ENCODE measurements around the gene PLG.
"Not testable (repeated sequence)": the region's sequence is repeated elsewhere in the genome, so short reads cannot be mapped to it uniquely, and the experiment has no call there.

The PLG gene

DNA sequence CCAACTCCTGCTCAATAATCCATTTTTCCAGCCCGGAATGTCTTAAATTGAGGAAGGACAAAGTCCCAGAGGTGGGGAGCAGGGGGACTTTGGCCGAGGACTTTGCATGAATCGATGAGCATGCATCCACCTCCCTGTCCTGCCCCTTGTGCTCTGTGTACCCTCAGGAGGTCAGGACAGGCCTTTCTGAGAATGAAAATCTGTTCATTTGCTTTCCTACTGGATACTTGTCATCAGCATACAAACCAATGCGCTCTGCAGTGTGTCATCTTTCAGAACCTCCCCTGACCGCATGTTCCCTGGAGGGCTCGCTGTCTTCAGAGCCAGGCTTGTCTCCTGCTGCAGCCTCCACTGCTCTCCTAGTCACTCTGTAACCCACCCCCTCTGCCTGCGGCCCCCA, 2.6 kb downstream of the PLG start:
- not testable (repeated sequence) for DNase-seq (ENCODE audit: low spot score)

DNA sequence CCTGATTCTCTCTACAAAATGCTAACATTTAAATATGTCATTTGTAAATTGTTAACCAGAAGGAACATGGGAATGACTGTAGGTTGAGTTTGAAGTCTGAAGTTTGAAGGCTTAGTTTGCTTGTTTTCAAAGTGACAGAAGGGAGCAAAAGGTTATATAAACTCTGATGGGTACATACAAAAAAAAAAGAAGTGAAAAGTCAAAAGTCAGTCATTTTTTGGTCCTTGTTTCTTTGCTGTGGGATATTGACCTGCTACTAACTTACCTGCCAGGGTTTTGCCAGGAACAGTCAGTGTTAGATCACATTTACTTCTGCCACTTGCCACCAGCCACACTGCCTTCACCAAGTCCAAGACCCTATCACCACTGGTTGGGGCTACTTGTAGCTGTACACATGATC, 6.9 kb downstream of the PLG start:
- DNase-seq (ENCODE audit: low spot score): not testable (repeated sequence)

DNA sequence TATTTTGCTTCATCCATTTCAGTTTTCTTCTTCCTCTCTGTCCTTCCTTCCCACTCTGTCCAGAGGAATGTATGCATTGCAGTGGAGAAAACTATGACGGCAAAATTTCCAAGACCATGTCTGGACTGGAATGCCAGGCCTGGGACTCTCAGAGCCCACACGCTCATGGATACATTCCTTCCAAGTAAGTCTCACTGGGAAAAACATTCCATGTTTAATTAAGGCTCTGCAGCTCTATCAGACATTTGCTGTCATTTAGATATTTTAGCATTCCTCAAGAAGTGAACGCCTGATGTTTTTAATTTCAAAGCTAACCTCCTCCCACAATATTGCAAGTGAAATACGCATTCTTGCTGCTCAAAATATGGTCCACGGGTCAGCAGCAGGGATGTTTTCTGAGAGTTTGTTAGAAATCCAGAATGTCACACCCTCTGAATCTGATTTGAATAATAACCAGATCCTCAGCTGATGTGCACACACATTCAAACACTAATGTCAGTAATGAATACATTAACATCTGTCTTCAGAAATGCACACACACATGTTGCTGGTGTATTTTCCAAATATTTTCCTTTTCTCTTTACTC, 12.8 kb downstream of the PLG start:
- no peak for DNase-seq (ENCODE audit: low spot score)

GRCh38 chr6:160730911-160731310, 28.9 kb downstream of the PLG start:
- no peak for DNase-seq (ENCODE audit: low spot score)

DNA sequence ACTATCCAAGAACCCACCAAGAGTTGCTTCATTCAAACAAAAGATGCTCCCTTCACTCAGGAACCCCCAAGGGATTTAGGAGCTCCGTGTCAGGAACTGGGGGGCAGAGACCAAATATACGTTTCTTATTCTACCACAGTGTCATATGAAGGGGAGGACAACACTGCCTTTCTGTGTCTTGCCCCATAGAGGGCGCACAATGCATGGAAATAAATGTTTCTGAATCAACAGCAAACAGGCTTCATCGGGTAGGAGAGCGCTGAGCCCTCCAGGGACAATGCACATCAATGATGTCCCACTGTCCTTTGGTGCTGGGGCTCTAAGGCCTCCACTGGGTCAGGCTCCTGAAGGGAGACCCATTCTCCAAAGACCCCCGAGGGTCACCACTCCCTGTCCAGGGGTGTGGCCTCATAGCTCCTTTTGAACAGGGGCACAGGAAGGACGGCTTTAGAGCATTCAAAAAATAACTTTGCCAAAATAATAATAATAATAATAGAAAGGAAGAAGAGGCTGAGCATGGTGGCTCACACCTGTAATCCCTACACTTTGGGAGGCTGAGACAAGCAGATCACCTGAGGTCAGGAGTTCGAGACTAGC, 31.1 kb downstream of the PLG start:
- no peak for DNase-seq (ENCODE audit: low spot score)

DNA sequence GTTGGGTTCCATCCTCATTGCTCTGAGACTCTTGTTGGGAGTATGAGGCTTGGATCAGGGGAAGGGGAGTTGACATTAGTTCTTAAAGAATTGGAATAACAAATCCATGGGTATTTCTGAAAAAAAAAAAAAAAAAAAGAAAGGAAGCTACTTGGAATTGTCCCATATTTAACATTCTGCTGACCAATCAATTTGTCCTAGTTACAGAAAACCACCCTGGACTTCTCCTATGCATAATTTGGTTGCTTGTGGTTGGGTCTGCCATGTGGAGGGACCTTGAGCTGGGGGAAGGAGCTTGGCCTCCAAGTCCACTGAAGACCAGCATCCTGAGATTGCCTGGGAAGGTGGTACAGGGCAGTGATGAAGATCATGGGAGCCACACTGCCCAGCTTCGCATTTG, 32.6 kb downstream of the PLG start:
- no peak for DNase-seq (ENCODE audit: low spot score)

- DNase-seq (ENCODE audit: low spot score): no peak
Measured at GRCh38 chr6:160735523-160735922, 33.5 kb downstream of the PLG start.

- no peak for DNase-seq (ENCODE audit: low spot score)
Measured at GRCh38 chr6:160737934-160738333, 35.9 kb downstream of the PLG start.

- DNase-seq (ENCODE audit: low spot score): no peak
Measured at GRCh38 chr6:160739955-160740354, 37.9 kb downstream of the PLG start.

- DNase-seq (ENCODE audit: low spot score): not testable (repeated sequence)
Measured at GRCh38 chr6:160741012-160741411, 39.0 kb downstream of the PLG start.

DNA sequence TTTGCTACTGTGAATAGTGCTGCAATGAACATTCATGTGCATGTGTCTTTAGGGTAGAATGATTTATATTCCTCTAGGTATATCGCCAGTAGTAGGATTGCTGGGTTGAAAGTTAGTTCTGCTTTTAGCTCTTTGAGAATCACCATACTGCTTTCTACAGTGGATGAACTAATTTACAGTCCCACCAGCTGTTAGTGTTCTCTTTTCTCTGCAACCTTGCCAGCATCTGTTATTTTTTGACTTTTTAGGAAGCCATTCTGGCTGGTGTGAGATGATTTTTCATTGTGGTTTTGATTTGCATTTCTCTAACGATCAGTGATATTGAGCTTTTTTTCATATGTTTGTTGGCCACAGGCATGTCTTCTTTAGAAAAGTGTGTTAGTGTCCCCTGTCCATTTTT, 40.0 kb downstream of the PLG start:
- DNase-seq (ENCODE audit: low spot score): no peak

DNA sequence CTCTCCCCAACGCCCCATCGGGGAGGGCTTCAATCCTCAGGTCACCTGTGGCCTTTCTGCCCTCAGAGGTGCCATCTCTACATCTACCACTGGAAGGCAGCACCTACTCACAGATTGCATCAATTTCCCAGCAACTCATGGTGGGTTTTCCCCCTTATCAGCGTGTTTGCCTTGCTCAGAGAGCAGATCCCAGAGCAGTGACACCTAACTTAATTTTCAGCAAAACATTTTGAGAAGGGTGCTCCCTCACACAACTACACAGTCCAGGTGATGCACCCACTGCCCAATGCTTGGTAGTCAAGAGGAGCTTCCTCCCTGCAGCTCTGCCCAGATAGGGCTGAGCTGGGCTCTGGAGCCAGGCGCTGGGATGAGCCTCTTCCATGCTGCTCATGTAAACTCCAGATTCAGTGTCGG, 48.2 kb downstream of the PLG start:
- no peak for DNase-seq (ENCODE audit: low spot score)

GRCh38 chr6:160753211-160753610, 51.2 kb downstream of the PLG start:
- not testable (repeated sequence) for DNase-seq (ENCODE audit: low spot score)

DNA sequence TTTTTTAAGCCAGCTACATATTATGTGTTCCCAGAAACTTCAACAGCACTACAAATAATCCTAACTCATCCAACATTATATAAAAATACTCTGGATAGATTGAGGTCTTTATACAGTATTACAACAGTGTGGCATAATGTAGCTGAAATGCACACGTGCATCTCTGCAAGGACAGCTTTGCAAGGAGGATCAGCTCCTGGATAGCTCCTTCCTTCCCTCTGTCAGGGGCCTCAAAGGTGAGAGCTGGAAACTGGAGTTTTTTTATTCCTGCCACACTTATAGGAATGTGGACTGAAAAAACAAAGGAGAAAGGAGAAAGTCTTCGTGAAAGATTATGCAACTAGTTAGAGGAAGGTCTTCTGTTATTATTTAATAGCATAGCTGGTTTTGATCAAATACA, 53.1 kb downstream of the PLG start:
- no peak for DNase-seq (ENCODE audit: low spot score)

DNA sequence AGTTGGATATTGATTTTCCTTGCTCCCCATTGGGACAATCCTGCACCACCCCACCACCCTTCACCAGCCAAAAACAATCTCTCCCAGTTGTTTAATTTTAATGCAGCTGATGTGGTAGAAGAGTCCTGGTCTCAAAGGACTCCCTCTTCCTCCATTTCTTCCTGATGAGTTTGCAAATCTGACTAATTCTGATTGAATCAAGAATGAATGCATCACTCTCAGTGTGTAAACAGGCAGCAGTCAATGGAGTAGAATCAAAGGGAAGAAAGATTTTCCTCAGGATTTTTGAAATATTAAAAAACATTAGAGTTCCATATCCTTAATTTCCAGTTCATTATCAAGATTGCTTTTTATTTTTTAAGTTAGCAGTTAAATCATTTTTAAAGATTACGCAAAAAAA, 54.0 kb downstream of the PLG start:
- no peak for DNase-seq (ENCODE audit: low spot score)

- no peak for DNase-seq (ENCODE audit: low spot score)
Measured at GRCh38 chr6:160756871-160757270, 54.8 kb downstream of the PLG start.

GRCh38 chr6:160764847-160765246, 62.8 kb downstream of the PLG start:
- DNase-seq (ENCODE audit: low spot score): no peak

GRCh38 chr6:160765412-160765811, 63.4 kb downstream of the PLG start:
- DNase-seq (ENCODE audit: low spot score): no peak

DNA sequence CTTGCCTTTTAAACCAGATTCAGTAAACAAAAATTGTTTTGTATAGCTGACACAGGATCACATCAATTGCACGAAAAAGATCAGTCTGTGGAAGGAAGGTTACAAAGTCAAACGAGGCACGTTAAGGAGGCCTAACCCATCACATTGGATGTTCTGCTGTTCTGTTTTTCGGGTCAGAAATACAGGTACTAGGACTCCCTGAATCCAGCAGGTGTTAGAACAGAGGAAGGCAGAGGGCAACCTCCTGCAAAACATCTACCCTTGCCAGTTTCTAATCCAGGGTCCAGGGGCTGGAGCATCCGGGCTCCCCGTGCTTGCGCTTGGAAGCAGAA, 64.6 kb downstream of the PLG start:
- no peak for DNase-seq (ENCODE audit: low spot score)

DNA sequence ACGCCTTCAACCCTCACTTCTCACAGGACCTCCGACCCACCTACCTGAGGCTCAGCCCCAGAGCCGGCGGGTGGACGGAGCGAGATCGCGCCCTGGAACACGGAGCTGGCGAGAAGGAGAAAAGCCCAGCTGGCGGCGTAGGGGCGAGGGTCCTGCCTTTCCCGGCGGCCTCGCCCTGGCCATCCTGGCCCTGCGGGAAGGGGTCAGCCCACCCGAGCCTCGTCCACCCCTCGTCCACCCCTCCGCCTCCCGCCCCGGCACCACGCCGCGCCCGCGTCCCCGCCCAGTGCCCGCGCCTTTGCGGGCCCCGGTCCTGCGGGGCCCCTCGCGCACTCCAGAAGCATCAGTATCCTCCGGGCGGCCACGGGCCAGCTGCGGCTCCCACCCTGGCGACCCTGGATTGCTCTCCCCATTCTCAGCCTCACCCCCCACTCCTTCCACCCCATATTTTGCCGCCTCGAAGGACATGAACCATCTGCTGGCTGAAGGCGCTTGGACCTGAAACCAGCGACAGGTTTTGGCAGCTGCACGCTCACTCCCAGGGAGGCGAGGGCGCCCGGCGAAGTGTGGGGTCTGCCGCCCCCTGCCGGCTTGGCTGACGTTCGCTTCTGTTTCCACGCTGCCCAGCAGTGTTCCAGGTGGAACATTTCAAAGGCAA, 65.1 kb downstream of the PLG start:
- peak; percentile 80 for DNase-seq (ENCODE audit: low spot score)

- no peak for DNase-seq (ENCODE audit: low spot score)
Measured at GRCh38 chr6:160767647-160768019, 65.6 kb downstream of the PLG start.

- no peak for DNase-seq (ENCODE audit: low spot score)
Measured at GRCh38 chr6:160768101-160768500, 66.1 kb downstream of the PLG start.

DNA sequence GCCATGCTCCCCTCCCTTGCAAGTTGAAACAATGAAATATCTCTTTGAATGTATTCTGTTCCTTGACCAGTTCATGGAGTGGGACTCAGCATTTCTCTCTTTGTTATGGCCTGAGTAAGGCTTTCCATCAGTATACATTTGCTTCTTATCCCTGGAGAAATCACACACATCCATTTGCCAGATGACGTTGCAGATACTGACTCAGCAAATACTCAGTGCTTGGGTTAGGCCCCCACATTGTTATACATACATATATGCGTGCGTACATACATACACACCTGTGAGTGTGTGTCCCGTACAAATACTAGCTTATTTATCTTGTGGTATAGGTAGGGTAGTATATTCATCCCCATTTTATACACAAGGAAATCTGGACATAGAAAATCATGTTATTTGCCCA, 72.4 kb downstream of the PLG start:
- DNase-seq (ENCODE audit: low spot score): no peak
